PC-9 (cell line): Measurements from ENCODE around the gene CNTNAP2. TPM values are rescaled to one million over a fixed set of nuclear protein-coding genes. Genes with fewer than 3 reads are reported as not detected.
A peak's percentile ranks its signal among the peaks of the same experiment; 100 is the strongest.

Source experiments
- BruUV-seq: library from RNA; stranded (reverse); fragments of 400-500 nt; replicated peaks from 2 replicates; lab custom pipeline; 2021; lab: Mats Ljungman, UMichigan
- CTCF ChIA-PET: fragments of 300-600 bp; sonication (Branson Sonifier 250); formaldehyde crosslinking; loops from one replicate; lab custom pipeline; 2022; ENCODE audit warnings: antibody characterized with exemption; lab: Charles Lee
- POLR2A ChIA-PET: fragments of 300-600 bp; sonication (Branson Sonifier 250); formaldehyde crosslinking; loops from one replicate; lab custom pipeline; 2022; ENCODE audit warnings: antibody characterized with exemption; ENCODE audit not compliant: unreplicated experiment; lab: Charles Lee
- DNase-seq, 2 experiments: peaks; one replicate each; pipeline versions ENCODE4 v3.0.0 to v3.0.0-alpha.2; 2015 to 2022; ENCODE audit warnings: mixed read lengths in 1 of 2
- H2AFZ ChIP-seq: fragments of 200-600 bp; sonication (generic); 2 replicates; pipeline ENCODE4 v1.8.1; 2017; ENCODE audit warnings: antibody characterized with exemption
- H3F3A ChIP-seq: fragments of 200-600 bp; sonication (generic); 2 replicates; pipeline ENCODE4 v1.8.1; 2017; ENCODE audit warnings: antibody characterized with exemption, mild to moderate bottlenecking, low read depth; ENCODE audit not compliant: insufficient read depth
- H3K27ac ChIP-seq: fragments of 200-600 bp; sonication (generic); 2 replicates; pipeline ENCODE4 v1.6.1; 2016; ENCODE audit warnings: mixed run types
- H3K27me3 ChIP-seq: fragments of 200-600 bp; sonication (generic); 2 replicates; pipeline ENCODE4 v1.6.1; 2016; ENCODE audit warnings: low read depth, mixed run types; ENCODE audit not compliant: insufficient read depth
- H3K36me3 ChIP-seq: fragments of 200-600 bp; sonication (generic); 2 replicates; pipeline ENCODE4 v1.6.1; 2016; ENCODE audit warnings: low read depth, mixed run types
- H3K4me1 ChIP-seq: fragments of 200-600 bp; sonication (generic); replicated peaks from 2 replicates; pipeline ENCODE4 v1.6.1; 2016; ENCODE audit warnings: mixed run types; ENCODE audit not compliant: insufficient read depth
- H3K4me2 ChIP-seq: fragments of 200-600 bp; sonication (generic); 2 replicates; pipeline ENCODE4 v1.6.1; 2017; ENCODE audit warnings: mixed run types
- H3K4me3 ChIP-seq: fragments of 200-600 bp; sonication (generic); 2 replicates; pipeline ENCODE4 v1.6.1; 2016; ENCODE audit warnings: mixed run types
- H3K79me2 ChIP-seq: fragments of 200-600 bp; sonication (generic); 2 replicates; pipeline ENCODE4 v1.6.1; 2017; ENCODE audit warnings: low read depth, mixed run types
- H3K9me2 ChIP-seq: fragments of 200-600 bp; sonication (generic); 2 replicates; pipeline ENCODE4 v1.8.1; 2017; ENCODE audit warnings: mild to moderate bottlenecking; ENCODE audit not compliant: insufficient read depth
- H3K9me3 ChIP-seq: fragments of 200-600 bp; sonication (generic); 2 replicates; pipeline ENCODE4 v1.8.1; 2016; ENCODE audit warnings: low read depth; ENCODE audit not compliant: insufficient read depth
- H4K20me1 ChIP-seq: fragments of 200-600 bp; sonication (generic); 2 replicates; pipeline ENCODE4 v1.8.1; 2017; ENCODE audit not compliant: insufficient read depth
- EZH2 ChIP-seq: fragments of 200-600 bp; sonication (generic); IDR thresholded peaks from 2 replicates; pipeline ENCODE4 v1.8.0; 2017; ENCODE audit warnings: antibody characterized with exemption, low read depth
- intact Hi-C: fragments of 100-400 bp; cut with micrococcal nuclease; formaldehyde crosslinking; loops from one replicate; pipeline ENCODE4 v1.10.0; 2022; ENCODE audit not compliant: unreplicated experiment
- total RNA-seq: library from RNA; stranded (reverse); gene quantifications from 2 replicates; pipeline ENCODE4 v1.2.3, GENCODE V29; 2021
- TF ChIP-seq, protein P1 (sequence below): fragments of 200-600 bp; sonication (generic); conservative IDR thresholded peaks from 2 replicates; pipeline ENCODE4 v1.6.1; 2017; ENCODE audit warnings: mixed run types, antibody characterized with exemption, mild to moderate bottlenecking, moderate library complexity

The CNTNAP2 gene
- total RNA-seq, 1 experiment from 2014 or later, result not detected

DNA sequence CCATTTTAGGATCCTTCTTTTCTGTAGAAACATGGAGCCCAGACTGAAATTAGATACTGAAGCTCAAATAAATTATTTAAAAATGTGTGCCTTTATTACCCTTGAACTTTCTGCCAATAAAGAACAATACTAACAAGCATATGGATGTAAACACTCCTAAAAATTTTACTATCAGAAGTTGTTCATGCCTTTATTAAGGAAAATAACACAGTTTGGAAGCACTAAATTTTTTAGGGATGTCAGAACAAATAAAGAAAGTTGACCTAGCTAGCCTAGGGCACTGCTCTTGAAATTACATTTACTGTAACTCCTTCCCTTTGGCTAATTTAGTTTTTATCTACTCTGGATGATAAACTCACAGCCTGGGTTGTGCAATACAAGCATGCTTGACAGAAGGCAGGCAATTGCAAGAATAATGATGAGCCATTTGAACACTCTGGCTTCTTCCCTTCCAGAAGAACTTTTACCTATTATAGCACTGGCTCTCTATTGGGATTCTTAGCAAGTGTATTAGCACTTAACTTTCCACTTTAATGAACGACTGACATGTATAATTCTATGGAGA is 2122.2 kb downstream of the CNTNAP2 start:
- intact Hi-C loops, result no loop called here
- CTCF ChIA-PET, result no interaction called here
- TF ChIP-seq, protein P1, sequence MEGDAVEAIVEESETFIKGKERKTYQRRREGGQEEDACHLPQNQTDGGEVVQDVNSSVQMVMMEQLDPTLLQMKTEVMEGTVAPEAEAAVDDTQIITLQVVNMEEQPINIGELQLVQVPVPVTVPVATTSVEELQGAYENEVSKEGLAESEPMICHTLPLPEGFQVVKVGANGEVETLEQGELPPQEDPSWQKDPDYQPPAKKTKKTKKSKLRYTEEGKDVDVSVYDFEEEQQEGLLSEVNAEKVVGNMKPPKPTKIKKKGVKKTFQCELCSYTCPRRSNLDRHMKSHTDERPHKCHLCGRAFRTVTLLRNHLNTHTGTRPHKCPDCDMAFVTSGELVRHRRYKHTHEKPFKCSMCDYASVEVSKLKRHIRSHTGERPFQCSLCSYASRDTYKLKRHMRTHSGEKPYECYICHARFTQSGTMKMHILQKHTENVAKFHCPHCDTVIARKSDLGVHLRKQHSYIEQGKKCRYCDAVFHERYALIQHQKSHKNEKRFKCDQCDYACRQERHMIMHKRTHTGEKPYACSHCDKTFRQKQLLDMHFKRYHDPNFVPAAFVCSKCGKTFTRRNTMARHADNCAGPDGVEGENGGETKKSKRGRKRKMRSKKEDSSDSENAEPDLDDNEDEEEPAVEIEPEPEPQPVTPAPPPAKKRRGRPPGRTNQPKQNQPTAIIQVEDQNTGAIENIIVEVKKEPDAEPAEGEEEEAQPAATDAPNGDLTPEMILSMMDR, result no peak
- TF ChIP-seq EZH2, result no peak
- no peak for DNase-seq
- Histone ChIP-seq H3K27me3 (peaks cover 23% of the 10 kb centered on the region; the same call in 1 of the 2 replicates), H4K20me1 (no peaks in the 10 kb centered on the region), H3K79me2 (no peaks in the 10 kb centered on the region), H3K4me1 (no peaks in the 10 kb centered on the region), H3K4me2 (no peak overlapping the region), H2AFZ (no peak overlapping the region), H3K9me2 (no peaks in the 10 kb centered on the region), H3K27ac (no peak overlapping the region), H3F3A (no peaks in the 10 kb centered on the region), H3K36me3 (no peaks in the 10 kb centered on the region), H3K4me3 (no peak overlapping the region), H3K9me3 (no peaks in the 10 kb centered on the region)
- POLR2A ChIA-PET, result interaction anchor here (0.6 kb wide), 1 partner anchor 26 kb away, joined by 4 read pairs; no protein-coding TSS in a partner anchor
- no TSS peak for BruUV-seq

DNA sequence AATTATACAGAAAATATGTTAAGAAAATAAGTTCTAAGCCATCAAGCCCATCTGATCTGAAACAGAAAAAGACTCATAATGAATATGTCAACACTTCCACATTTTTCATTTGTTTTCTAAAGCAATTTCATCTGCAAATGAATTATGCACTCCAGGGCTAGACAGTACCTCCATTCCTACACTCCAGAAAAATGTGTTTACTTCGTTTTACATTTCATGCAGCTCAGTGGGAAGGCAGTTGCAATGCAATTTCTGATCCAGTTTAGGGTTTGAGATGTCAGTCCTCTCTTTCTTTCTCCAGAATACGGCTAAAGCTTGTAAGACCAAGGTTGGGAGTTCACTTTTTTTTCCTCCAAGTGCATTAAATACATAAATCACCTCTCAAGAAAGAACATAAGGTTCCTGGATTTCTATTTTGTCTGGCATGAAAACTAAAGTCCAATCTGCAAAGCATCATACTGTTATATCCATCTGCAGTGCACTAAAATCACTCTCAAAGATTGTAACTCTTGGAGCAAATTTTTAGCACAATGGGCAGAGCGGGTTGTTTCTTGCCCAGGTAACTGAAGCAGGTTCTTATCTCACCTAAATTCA is 2125.2 kb downstream of the CNTNAP2 start:
- Histone ChIP-seq H3K36me3 (no peaks in the 10 kb centered on the region), H3K9me2 (no peaks in the 10 kb centered on the region), H4K20me1 (no peaks in the 10 kb centered on the region), H3K27ac (no peak overlapping the region), H3K4me3 (no peak overlapping the region), H3K9me3 (no peaks in the 10 kb centered on the region), H3K4me2 (no peak overlapping the region), H2AFZ (no peak overlapping the region), H3F3A (no peaks in the 10 kb centered on the region), H3K4me1 (no peaks in the 10 kb centered on the region), H3K27me3 (peaks cover 22% of the 10 kb centered on the region), H3K79me2 (no peaks in the 10 kb centered on the region)
- TF ChIP-seq EZH2, result no peak
- TF ChIP-seq, protein P1, result no peak
- intact Hi-C loops, result no loop called here
- no peak for DNase-seq
- no TSS peak for BruUV-seq
- ChIA-PET CTCF (no interaction called here), POLR2A (no interaction called here)

- Histone ChIP-seq H3K9me3 (no peaks in the 10 kb centered on the region), H3K4me3 (no peak overlapping the region), H4K20me1 (no peaks in the 10 kb centered on the region), H3F3A (no peaks in the 10 kb centered on the region), H3K4me2 (no peak overlapping the region), H3K79me2 (no peaks in the 10 kb centered on the region), H3K9me2 (no peaks in the 10 kb centered on the region), H3K27me3 (peaks cover 18% of the 10 kb centered on the region), H3K27ac (no peak overlapping the region), H3K36me3 (no peaks in the 10 kb centered on the region), H3K4me1 (no peaks in the 10 kb centered on the region), H2AFZ (no peak overlapping the region)
- intact Hi-C loops, result no loop called here
- DNase-seq, result peak; percentile 25 to 50
- CTCF ChIA-PET, result no interaction called here
- POLR2A ChIA-PET, result no interaction called here
- no peak for TF ChIP-seq EZH2
- TF ChIP-seq, protein P1, result peak; percentile 79
- BruUV-seq, result no TSS peak
Measured at GRCh38 chr7:148242294-148242821, 2125.8 kb downstream of the CNTNAP2 start.
